SH-SY5Y (cell line): ENCODE results near the gene PRMT5.

Source experiments
- GATA2 ChIP-seq: IDR thresholded peaks from 2 replicates; pipeline ENCODE4 v1.6.1; 2011; ENCODE audit warnings: mild to moderate bottlenecking, low read depth, low read length
- GATA3 ChIP-seq: IDR thresholded peaks from 2 replicates; pipeline ENCODE4 v1.6.1; 2011; ENCODE audit warnings: low read depth, mild to moderate bottlenecking, low read length, moderate library complexity

Gene PRMT5

DNA sequence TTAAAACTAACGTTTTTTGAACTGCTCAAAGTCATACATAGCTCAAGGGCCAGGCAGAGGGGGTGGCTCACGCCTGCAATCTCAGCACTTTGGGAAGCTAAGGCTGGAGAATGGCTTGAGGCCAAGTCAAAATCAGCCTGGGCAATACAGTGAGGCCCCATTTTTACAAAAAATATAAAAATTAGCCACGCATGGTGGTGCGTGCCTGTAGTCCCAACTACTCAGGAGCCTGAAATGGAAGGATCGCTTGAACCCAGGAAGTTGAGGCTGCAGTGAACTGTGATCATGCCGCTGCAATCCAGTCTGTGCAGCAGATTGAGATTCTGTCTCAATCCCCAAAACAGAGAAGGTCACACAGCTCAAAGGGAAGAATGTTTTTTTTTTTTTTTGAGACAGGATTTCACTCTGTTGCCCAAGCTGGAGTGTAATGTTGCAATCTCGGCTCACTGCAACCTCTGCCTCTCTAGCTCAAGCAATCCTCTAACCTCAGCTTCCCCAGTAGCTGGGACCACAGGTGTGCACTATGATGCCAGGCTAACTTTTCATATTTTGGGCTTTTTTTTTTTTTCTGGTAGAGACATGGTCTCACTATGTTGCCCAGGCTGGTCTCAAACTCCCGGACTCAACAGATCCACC is 13.2 kb downstream of the PRMT5 start:
- no peak for TF ChIP-seq GATA3
- TF ChIP-seq GATA2: no peak

DNA sequence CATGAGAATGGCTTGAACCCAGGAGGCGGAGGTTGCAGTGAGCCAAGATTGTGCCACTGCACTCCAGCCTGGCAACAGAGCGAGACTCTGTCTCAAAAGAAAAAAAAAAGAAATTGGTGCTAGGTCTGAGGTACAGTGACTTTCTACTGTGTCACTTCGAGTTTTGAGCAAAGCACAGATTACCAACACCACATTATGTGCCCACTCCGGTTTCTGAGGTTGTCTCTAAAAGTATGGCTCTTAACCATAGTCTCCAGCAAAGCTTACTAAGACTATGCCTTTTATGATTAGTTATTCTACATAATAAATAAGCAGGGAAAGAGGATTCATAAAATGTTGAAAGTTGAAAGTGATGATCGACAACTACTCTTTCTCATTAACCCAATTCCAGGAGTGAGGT is 18.3 kb downstream of the PRMT5 start:
- no peak for TF ChIP-seq GATA3
- TF ChIP-seq GATA2: no peak

GRCh38 chr14:22908601-22909000 is 20.6 kb downstream of the PRMT5 start:
- TF ChIP-seq GATA3 (no peak), GATA2 (no peak)

- TF ChIP-seq GATA3 (no peak), GATA2 (no peak)
Observed at GRCh38 chr14:22907429-22907828, 21.7 kb downstream of the PRMT5 start.

DNA sequence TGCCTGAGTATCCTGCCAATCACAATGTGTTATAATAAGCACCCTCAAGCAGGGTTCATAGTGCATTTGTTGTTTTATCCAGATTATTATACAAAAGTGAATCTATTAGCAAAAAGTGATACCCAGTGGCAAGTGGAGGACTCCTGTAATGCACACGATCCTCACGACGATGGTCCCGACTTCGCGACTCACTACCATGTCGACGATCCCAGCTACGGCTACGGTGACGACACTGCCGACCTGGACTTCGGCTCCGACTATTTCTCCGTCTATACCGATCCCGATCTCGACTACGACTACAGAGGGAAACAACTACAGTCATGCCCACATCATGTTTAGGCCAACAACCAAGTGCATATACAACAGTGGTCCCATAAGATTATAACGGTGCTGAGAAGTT is 23.1 kb downstream of the PRMT5 start:
- no peak for TF ChIP-seq GATA3
- no peak for TF ChIP-seq GATA2

DNA sequence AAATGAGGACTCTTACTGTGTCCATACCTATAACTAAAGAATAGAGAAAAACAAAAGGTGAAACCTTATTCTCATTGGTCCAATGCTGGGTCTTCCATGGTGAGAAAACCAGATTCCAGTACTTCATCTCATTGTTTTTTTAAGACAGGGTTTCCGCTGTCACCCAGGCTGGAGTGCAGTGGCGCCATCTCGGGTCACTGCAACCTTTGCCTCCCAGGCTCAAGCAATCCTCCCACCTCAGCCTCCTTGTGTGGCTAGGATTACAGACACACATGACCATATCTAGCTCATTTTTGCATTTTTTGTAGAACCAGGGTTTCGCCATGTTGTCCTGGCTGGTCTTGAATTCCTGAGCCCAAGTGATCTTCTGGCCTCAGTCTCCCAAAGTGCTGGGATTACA is 23.5 kb downstream of the PRMT5 start:
- TF ChIP-seq GATA3 (no peak), GATA2 (no peak)

DNA sequence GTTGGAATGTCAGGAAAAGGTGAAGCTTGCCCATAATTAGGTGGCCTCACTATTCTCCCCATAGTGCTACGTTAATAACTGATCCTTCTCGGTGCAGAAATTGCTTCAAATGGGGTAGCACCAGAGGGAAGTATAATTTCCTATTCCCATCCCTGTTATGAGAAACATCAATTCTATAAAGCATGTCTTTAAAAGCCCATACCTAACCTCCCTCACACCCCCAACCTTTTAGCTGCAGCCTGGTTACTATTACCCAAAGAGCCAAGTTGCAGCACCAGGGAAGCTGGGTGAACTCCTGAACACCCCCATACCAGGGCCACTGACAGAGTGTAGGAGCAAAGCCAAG is 25.5 kb downstream of the PRMT5 start:
- TF ChIP-seq GATA2: no peak
- no peak for TF ChIP-seq GATA3

GRCh38 chr14:22901799-22902198 is 27.4 kb downstream of the PRMT5 start:
- no peak for TF ChIP-seq GATA2

DNA sequence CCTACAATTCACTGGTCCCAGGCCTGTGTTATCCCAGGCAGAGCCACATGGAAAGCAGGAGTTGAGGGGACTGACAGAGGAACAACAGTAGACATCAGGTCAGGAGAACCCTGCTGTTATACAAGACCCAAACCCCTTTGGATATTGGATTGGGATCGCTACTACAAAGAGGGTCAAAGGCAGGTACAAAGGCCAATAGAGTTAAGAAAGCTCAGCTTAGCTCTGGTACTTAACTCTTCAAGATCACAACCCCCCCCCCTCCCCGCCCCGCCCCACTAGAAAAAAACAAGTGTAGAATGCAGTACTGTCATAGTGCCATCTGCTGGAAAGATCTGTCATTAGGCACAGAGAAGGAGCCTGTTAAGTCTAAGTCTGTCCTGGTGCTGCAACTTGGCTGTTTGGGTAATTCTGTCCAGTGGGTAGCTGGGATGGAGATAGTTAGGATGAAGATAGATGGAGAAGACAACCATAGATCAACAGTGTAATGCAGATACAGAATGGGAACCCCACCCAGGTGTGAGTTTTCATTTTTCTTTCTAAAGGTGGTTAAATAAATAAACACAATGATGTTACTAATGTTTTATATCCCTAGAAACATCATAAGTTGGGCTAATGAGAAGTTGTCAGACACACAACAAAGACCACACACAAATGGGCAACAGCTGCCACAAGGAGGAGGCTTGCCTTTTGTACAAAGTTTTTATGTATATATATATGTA is 28.9 kb downstream of the PRMT5 start:
- TF ChIP-seq GATA2 (no peak), GATA3 (no peak)

- TF ChIP-seq GATA3: no peak
- no peak for TF ChIP-seq GATA2
Observed at GRCh38 chr14:22898302-22899090, 30.7 kb downstream of the PRMT5 start.

- TF ChIP-seq GATA2: no peak
- no peak for TF ChIP-seq GATA3
Observed at GRCh38 chr14:22897357-22897756, 31.8 kb downstream of the PRMT5 start.

DNA sequence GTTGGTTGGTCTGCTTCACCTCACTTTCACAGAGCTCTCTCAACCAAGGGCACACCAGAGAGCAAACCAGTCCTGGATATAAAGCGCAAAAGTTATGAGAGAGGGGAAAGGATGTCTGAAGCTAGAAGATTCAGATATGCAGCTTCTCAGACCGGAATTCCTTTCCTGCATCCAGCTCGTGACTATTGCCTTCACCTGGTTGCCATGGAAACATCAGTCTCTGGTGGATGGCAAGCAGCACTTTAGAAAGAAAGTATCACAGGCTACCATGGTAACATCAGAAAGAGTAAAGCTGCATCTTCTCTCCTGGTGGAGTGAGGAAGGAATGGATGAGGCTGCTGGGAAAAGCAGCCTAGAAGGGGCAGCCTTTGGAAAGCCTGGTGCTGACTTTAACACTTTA is 32.4 kb downstream of the PRMT5 start:
- TF ChIP-seq GATA3: no peak
- TF ChIP-seq GATA2: no peak

GRCh38 chr14:22896356-22896755 is 32.8 kb downstream of the PRMT5 start:
- TF ChIP-seq GATA3 (no peak), GATA2 (no peak)

DNA sequence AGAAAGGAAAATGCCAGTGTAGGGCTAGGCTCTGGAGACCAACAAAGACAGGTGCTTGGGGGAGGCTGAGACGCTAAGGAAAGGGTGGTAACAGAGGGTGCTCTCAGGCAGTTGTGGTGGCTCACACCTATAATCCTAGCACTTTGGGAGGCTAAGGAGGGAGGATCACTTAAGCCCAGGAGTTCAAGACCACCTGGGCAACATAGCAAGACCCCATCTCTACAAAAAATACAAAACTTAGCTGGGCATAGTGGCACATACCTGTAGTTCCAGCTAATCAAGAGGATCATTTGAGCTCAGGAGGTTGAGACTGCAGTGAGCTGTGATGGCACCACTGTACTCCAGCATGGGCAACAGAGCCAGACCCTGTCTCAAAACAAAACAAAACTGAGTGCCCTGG is 33.8 kb downstream of the PRMT5 start:
- TF ChIP-seq GATA2 (no peak), GATA3 (no peak)

DNA sequence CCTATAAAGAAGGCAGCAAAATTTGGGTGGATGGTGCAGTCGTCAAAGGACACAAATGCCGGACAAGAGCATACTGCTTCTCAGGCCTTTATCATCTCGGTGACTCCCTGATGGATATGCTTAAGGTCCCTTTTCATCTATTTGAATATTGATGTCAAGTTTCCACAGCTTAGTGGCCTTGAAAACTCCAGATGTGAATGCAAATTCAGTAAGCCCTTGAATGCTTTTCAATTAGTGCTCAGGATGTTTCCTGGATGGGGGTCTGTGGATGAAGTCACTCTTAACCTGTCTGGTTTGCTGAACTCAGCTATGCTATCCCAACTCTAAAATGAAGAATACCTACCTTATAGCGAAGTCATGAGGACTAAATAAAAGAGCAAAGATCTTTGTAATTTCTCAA is 35.5 kb downstream of the PRMT5 start:
- no peak for TF ChIP-seq GATA2
- TF ChIP-seq GATA3: no peak

GRCh38 chr14:22892488-22892887 is 36.7 kb downstream of the PRMT5 start:
- TF ChIP-seq GATA2: no peak
- TF ChIP-seq GATA3: no peak
